Astrocyte (in vitro differentiated cells and primary cell): ENCODE measurements around the gene COX19.
"Not testable (repeated sequence)": the region's sequence is repeated elsewhere in the genome, so short reads cannot be mapped to it uniquely, and the experiment has no call there.

Experiments used
- CTCF ChIP-seq: IDR thresholded peaks from 2 replicates; pipeline ENCODE4 v1.5.1; 2011; ENCODE audit warnings: low read depth, mild to moderate bottlenecking, inconsistent platforms, low read length, moderate library complexity; ENCODE audit not compliant: insufficient read depth
- EZH2 ChIP-seq: IDR thresholded peaks from 2 replicates; pipeline ENCODE4 v1.6.1; 2012; ENCODE audit warnings: mild to moderate bottlenecking, low read length, inconsistent platforms; ENCODE audit not compliant: insufficient read depth

- not testable (repeated sequence) for TF ChIP-seq CTCF, EZH2
Measured at GRCh38 chr7:1001069-1001770, 25.9 kb upstream of the COX19 start.
